H4 (cell line): ENCODE results near the gene HDHD2. TPM values are rescaled to one million over a fixed set of nuclear protein-coding genes. Genes with fewer than 3 reads are reported as not detected.
"Not testable (repeated sequence)": the region's sequence is repeated elsewhere in the genome, so short reads cannot be mapped to it uniquely, and the experiment has no call there.

Experiments
- DNase-seq: peaks from one replicate; pipeline ENCODE4 v3.0.0-alpha.2; 2015; ENCODE audit warnings: low spot score
- total RNA-seq: library from RNA; depleted of rRNA; stranded (reverse); fragments of >200 nt; shearing (Covaris generic); gene quantifications from 2 replicates; pipeline ENCODE4 v1.2.3, GENCODE V29; 2014; rRNA removed

The HDHD2 gene
- total RNA-seq, result 10.3 and 11.9 TPM in 2 replicates

GRCh38 chr18:47150029-47150823 lies at the start of gene HDHD2:
Gene HDHD2 (minus strand): TSS chr18:47150500. CDS start chr18:47136439, 14,061 bp downstream.
- peak; percentile 51 for DNase-seq

GRCh38 chr18:47195961-47196360 lies 45.7 kb upstream of the HDHD2 start:
- not testable (repeated sequence) for DNase-seq

GRCh38 chr18:47191961-47192360 lies 41.7 kb upstream of the HDHD2 start:
- DNase-seq, result peak; percentile 23

- no peak for DNase-seq
Observed at GRCh38 chr18:47187721-47188120, 37.4 kb upstream of the HDHD2 start.

GRCh38 chr18:47184419-47185050 lies 34.2 kb upstream of the HDHD2 start:
- DNase-seq, result peak; percentile 96

GRCh38 chr18:47182156-47182555 lies 31.9 kb upstream of the HDHD2 start:
- DNase-seq, result not testable (repeated sequence)

GRCh38 chr18:47180765-47181164 lies 30.5 kb upstream of the HDHD2 start:
- no peak for DNase-seq

GRCh38 chr18:47179520-47179919 lies 29.2 kb upstream of the HDHD2 start:
- DNase-seq, result no peak

GRCh38 chr18:47175898-47176575 lies 25.7 kb upstream of the HDHD2 start, which contains the start of gene IER3IP1:
Gene IER3IP1 (minus strand): TSS chr18:47176364. CDS start chr18:47176277, 87 bp downstream.
- DNase-seq, result peak; percentile 80

GRCh38 chr18:47175283-47175897 lies 25.1 kb upstream of the HDHD2 start:
- DNase-seq, result no peak

- no peak for DNase-seq
Observed at GRCh38 chr18:47174545-47175116, 24.3 kb upstream of the HDHD2 start.

- DNase-seq, result no peak
Observed at GRCh38 chr18:47172476-47172875, 22.2 kb upstream of the HDHD2 start.

GRCh38 chr18:47168913-47169312 lies 18.6 kb upstream of the HDHD2 start:
- DNase-seq, result peak; percentile 27

GRCh38 chr18:47168509-47168908 lies 18.2 kb upstream of the HDHD2 start:
- DNase-seq, result no peak

GRCh38 chr18:47166294-47166693 lies 16.0 kb upstream of the HDHD2 start:
- no peak for DNase-seq

GRCh38 chr18:47163241-47163640 lies 12.9 kb upstream of the HDHD2 start:
- DNase-seq, result no peak

- no peak for DNase-seq
Observed at GRCh38 chr18:47160256-47160655, 10.0 kb upstream of the HDHD2 start.

GRCh38 chr18:47158404-47158803 lies 8.1 kb upstream of the HDHD2 start:
- DNase-seq, result peak; percentile 65

- DNase-seq, result no peak
Observed at GRCh38 chr18:47151439-47151838, 1.1 kb upstream of the HDHD2 start.

- DNase-seq, result peak; percentile 5
Observed at GRCh38 chr18:47150824-47151366, 595 bp upstream of the HDHD2 start.

- no peak for DNase-seq
Observed at GRCh38 chr18:47149457-47150028, 757 bp downstream of the HDHD2 start.
